K562 (cell line): ENCODE results near the gene MBOAT2. TPM values are rescaled to one million over a fixed set of nuclear protein-coding genes. Genes with fewer than 3 reads are reported as not detected.

ENCODE experiments used
- ATAC-seq: fragments of 200-7000 bp; cut with Tn5 transposase; 3 replicates; pipeline ENCODE4 v1.9.1; 2020; ENCODE audit warnings: moderate library complexity
- BruUV-seq: library from RNA; stranded (reverse); fragments of 400-500 nt; replicated peaks from 2 replicates; lab custom pipeline; 2021; lab: Mats Ljungman, UMichigan
- CTCF ChIA-PET: fragments of 300-600 bp; formaldehyde crosslinking; extraction: SDS; loops from one replicate; lab custom pipeline; 2021; ENCODE audit warnings: low intra/inter-chr PET ratio; lab: Yijun Ruan, JAX
- POLR2A ChIA-PET: fragments of 300-600, 350-650 bp; sonication (Branson Sonifier 250); formaldehyde crosslinking; extraction: SDS; loops from one replicate; lab custom pipeline; 2021; ENCODE audit warnings: antibody characterized with exemption, inconsistent platforms; lab: Yijun Ruan, JAX
- DNase-seq, 4 experiments: peaks; one replicate each; pipeline versions ENCODE4 v3.0.0 to v3.0.0-alpha.2; 2011 to 2018; ENCODE audit warnings: low spot score in 3 of 4, mixed read lengths in 3 of 4; ENCODE audit errors: extremely low read depth in 1 of 4
- FAIRE-seq: peaks from 2 replicates; lab custom pipeline; 2011; peaks lifted over from hg19 to GRCh38; lab: Jason Lieb, UNC
- H2AFZ ChIP-seq: 2 replicates; pipeline ENCODE4 v1.6.0; 2011; ENCODE audit warnings: low read depth, low read length, control low read depth, inconsistent platforms
- H3K27ac ChIP-seq: fragments of 200-600 bp; 3 replicates; pipeline ENCODE4 v1.8.0; 2011; ENCODE audit warnings: low read depth, mild to moderate bottlenecking, control low read depth, inconsistent platforms, low read length, moderate library complexity, mixed read lengths; ENCODE audit errors: extremely low read depth
- H3K27me3 ChIP-seq, 2 experiments: fragments of 300-600 bp in 1 of 2; 2 replicates in 1 of 2; 3 replicates in 1 of 2; pipeline versions ENCODE4 v1.6.0 to v1.8.0; 2011; ENCODE audit warnings: inconsistent platforms in 2 of 2, low read length in 2 of 2, mild to moderate bottlenecking in 1 of 2, mixed read lengths in 1 of 2, moderate library complexity in 1 of 2; ENCODE audit not compliant: control insufficient read depth in 2 of 2, insufficient read depth in 2 of 2
- H3K36me3 ChIP-seq: fragments of 300-600 bp; 3 replicates; pipeline ENCODE4 v1.8.0; 2011; ENCODE audit warnings: mild to moderate bottlenecking, low read length, inconsistent platforms; ENCODE audit not compliant: control insufficient read depth, insufficient read depth
- H3K4me1 ChIP-seq, 2 experiments: fragments of 200-600 bp in 1 of 2; replicated peaks in 1 of 2; 2 replicates in 1 of 2; 3 replicates in 1 of 2; pipeline versions ENCODE4 v1.5.1 to v1.8.0; 2011; ENCODE audit warnings: inconsistent platforms in 2 of 2, low read length in 2 of 2, mild to moderate bottlenecking in 1 of 2, mixed read lengths in 1 of 2, moderate library complexity in 1 of 2; ENCODE audit not compliant: control insufficient read depth in 2 of 2, insufficient read depth in 2 of 2
- H3K4me2 ChIP-seq: 2 replicates; pipeline ENCODE4 v1.6.1; 2011; ENCODE audit warnings: low read length, control low read depth, inconsistent platforms, mixed read lengths; ENCODE audit not compliant: insufficient read depth
- H3K4me3 ChIP-seq: fragments of 200-600 bp; sonication (generic), shearing (Covaris generic); 2 replicates; pipeline ENCODE4 v1.5.1; 2016; ENCODE audit warnings: control low read depth, inconsistent platforms
- H3K79me2 ChIP-seq: fragments of 200-600 bp; 3 replicates; pipeline ENCODE4 v1.8.0; 2011; ENCODE audit warnings: low read length, inconsistent platforms; ENCODE audit not compliant: control insufficient read depth, insufficient read depth
- H3K9ac ChIP-seq, 2 experiments: 2 replicates each; pipeline versions ENCODE4 v1.6.0 to v1.6.1; 2011; ENCODE audit warnings: low read depth in 2 of 2, low read length in 2 of 2, control low read depth in 1 of 2, inconsistent platforms in 1 of 2, mild to moderate bottlenecking in 1 of 2, mixed read lengths in 1 of 2; ENCODE audit not compliant: insufficient read depth in 1 of 2
- H3K9me1 ChIP-seq: one replicate; pipeline ENCODE4 v1.6.0; 2011; ENCODE audit warnings: inconsistent platforms, mild to moderate bottlenecking, low read length, moderate library complexity; ENCODE audit not compliant: control insufficient read depth, insufficient read depth
- H3K9me3 ChIP-seq: replicated peaks from 2 replicates; pipeline ENCODE4 v1.5.1; 2011; ENCODE audit warnings: low read depth, low read length, inconsistent platforms; ENCODE audit not compliant: control insufficient read depth, insufficient read depth
- H4K20me1 ChIP-seq: replicated peaks from 2 replicates; pipeline ENCODE4 v1.6.1; 2011; ENCODE audit warnings: low read length, inconsistent platforms, mixed read lengths; ENCODE audit not compliant: control insufficient read depth, insufficient read depth
- CBFA2T3 ChIP-seq: fragments of 450-650 bp; IDR thresholded peaks from 2 replicates; pipeline ENCODE4 v1.6.1; 2017
- JUN ChIP-seq, 2 experiments: sonication (generic) in 1 of 2; formaldehyde crosslinking in 1 of 2; IDR thresholded peaks; 2 replicates each; pipeline versions ENCODE4 v1.6.1 to v1.8.0; 2012 to 2022; ENCODE audit warnings: borderline replicate concordance in 2 of 2, mild to moderate bottlenecking in 2 of 2, improper control_type of control experiment in 1 of 2, low read depth in 1 of 2, low read length in 1 of 2, missing genetic modification reagents in 1 of 2
- POLR2A ChIP-seq: fragments of 450-650 bp; conservative IDR thresholded peaks from 2 replicates; pipeline ENCODE4 v1.6.1; 2016
- RAD51 ChIP-seq: fragments of 450-650 bp; IDR thresholded peaks from 2 replicates; pipeline ENCODE4 v1.7.1; 2016; ENCODE audit warnings: low read depth, mild to moderate bottlenecking, borderline replicate concordance
- RBM15 ChIP-seq: fragments of 200-400 bp; formaldehyde crosslinking; IDR thresholded peaks from 2 replicates; pipeline ENCODE4 v1.6.1; 2018; ENCODE audit warnings: mild to moderate bottlenecking, low read length, moderate library complexity; ENCODE audit not compliant: insufficient read depth
- SIN3A ChIP-seq, 2 experiments: fragments of 150-350 bp in 1 of 2; IDR thresholded peaks; 2 replicates each; pipeline ENCODE4 v1.6.1; 2011 to 2016; ENCODE audit warnings: borderline replicate concordance in 2 of 2, low read depth in 2 of 2, low read length in 2 of 2, mild to moderate bottlenecking in 2 of 2, moderate library complexity in 2 of 2; ENCODE audit not compliant: control insufficient read depth in 1 of 2
- SRSF3 ChIP-seq: fragments of 200-400 bp; formaldehyde crosslinking; IDR thresholded peaks from 2 replicates; pipeline ENCODE4 v1.6.1; 2016; ENCODE audit warnings: mild to moderate bottlenecking, low read length, moderate library complexity; ENCODE audit not compliant: insufficient read depth
- XRCC3 ChIP-seq: fragments of 450-650 bp; IDR thresholded peaks from 2 replicates; pipeline ENCODE4 v1.6.1; 2017; ENCODE audit warnings: mild to moderate bottlenecking, moderate library complexity
- WGBS: fragments of 100-300 bp; shearing (Covaris generic); methylation state at CpG from one replicate; pipeline ENCODE4 v1.1.6; 2016; ENCODE audit warnings: low coverage, mixed read lengths; ENCODE audit not compliant: insufficient coverage; ENCODE audit errors: missing lambda C conversion rate; 5-methylcytosine and 5-hydroxymethylcytosine counted together
- in situ Hi-C: fragments of 300-500 bp; cut with MboI; formaldehyde crosslinking; loops from 4 replicates; pipeline ENCODE4 v1.15.0; 2018; ENCODE audit warnings: inconsistent platforms, mixed read lengths
- intact Hi-C: fragments of 100-400 bp; cut with micrococcal nuclease; formaldehyde crosslinking; loops from 2 replicates; pipeline ENCODE4 v1.14.2; 2022
- polyA plus RNA-seq, 8 experiments: library from polyadenylated mRNA; depleted of rRNA in 4 of 8; stranded (reverse) in 5 of 8; unstranded in 3 of 8; fragments of >200 nt; fragmentation: Nextera tagmentation in 2 of 8; fragmentation: Illumina TruSeq in 1 of 8; extraction: Ambion mirVana in 2 of 8; extraction: Trizol in 1 of 8; gene quantifications; 2 replicates each; pipeline versions ENCODE4 v1.2.1 to v1.2.3, GENCODE V29; 2011 to 2014; ENCODE audit warnings: inconsistent platforms in 1 of 8, missing spikeins in 1 of 8
- total RNA-seq, 7 experiments: library from RNA; depleted of rRNA in 6 of 7; stranded (reverse); fragments of >200 nt in 6 of 7; fragmentation: Illumina TruSeq in 2 of 7; extraction: Trizol in 2 of 7; gene quantifications; 2 replicates each; pipeline versions ENCODE4 v1.2.1 to v1.2.3, GENCODE V29; 2011 to 2021; ENCODE audit warnings: low replicate concordance in 1 of 7
- TF ChIP-seq, protein P1 (sequence below), 2 experiments: IDR thresholded peaks in 1 of 2; conservative IDR thresholded peaks in 1 of 2; 2 replicates each; pipeline ENCODE4 v1.6.1; 2016; ENCODE audit warnings: low read depth in 2 of 2, mild to moderate bottlenecking in 1 of 2, missing compliant biosample characterization in 1 of 2, missing genetic modification characterization in 1 of 2, moderate library complexity in 1 of 2
- TF ChIP-seq, protein P2 (sequence below): fragments of 450-650 bp; IDR thresholded peaks from 2 replicates; pipeline ENCODE4 v1.6.1; 2016
- TF ChIP-seq, protein P3 (sequence below): fragments of 250-450 bp; sonication (Bioruptor Pico); IDR thresholded peaks from 2 replicates; pipeline ENCODE4 v1.5.0; 2021

Gene MBOAT2
- total and polyA plus RNA-seq, 9 of the 15 experiments (the other 6 are each of a cell fraction or from before 2014, with no cell fraction given), result 8.4 to 122 (median 27.6) TPM

DNA sequence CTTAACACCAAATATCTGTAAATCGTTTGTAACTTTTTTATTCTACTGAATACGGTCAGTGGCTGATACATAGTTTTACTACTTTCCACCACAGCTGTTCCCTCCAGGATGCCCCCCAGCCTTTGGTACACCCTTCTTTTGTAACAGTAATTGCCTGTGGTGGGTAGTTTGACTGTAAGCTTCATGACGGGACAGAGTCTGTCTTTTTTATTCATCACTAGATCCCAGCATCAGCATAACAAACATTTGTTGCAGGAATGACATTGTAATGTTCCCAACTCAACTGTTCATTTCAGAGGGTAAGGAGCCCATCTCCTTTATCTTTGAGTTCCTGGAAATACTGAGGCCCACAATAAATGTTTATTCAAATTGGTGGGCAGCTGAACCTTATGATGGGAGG is 67.5 kb downstream of the MBOAT2 start:
- H3K9me1 ChIP-seq, result no peaks in the 10 kb centered on the region
- no peaks in the 10 kb centered on the region for H3K27me3 ChIP-seq
- WGBS, result 67% methylated on average over 3 of the region's 3 CpGs
- DNase-seq, result no peak
- intact Hi-C loops, result no loop called here
- POLR2A ChIA-PET, result interaction anchor here (1.6 to 1.7 kb wide), 2 partner anchors 10 to 13 kb away, joined by 4 to 9 read pairs; no protein-coding TSS in a partner anchor
- CTCF ChIA-PET, result no interaction called here
- no TSS peak for BruUV-seq
- H3K4me1 ChIP-seq, result peaks cover 4 to 8% of the 10 kb centered on the region in 2 experiments; a peak in 2 of 5 replicates
- in situ Hi-C loops, result no loop called here
- no peak overlapping the region for H2AFZ ChIP-seq
- H3K4me3 ChIP-seq, result no peak overlapping the region
- peaks cover 58% of the 10 kb centered on the region for H3K36me3 ChIP-seq
- no peak for FAIRE-seq
- no peak for ATAC-seq
- no peak overlapping the region for H3K27ac ChIP-seq
- no peaks in the 10 kb centered on the region for H3K9me3 ChIP-seq
- no peaks in the 10 kb centered on the region for H3K79me2 ChIP-seq
- H3K4me2 ChIP-seq, result no peak overlapping the region
- H3K9ac ChIP-seq, result no peak overlapping the region
- no peaks in the 10 kb centered on the region for H4K20me1 ChIP-seq
- TF ChIP-seq XRCC3, result no peak
- no peak for TF ChIP-seq POLR2A
- TF ChIP-seq JUN (IDR thresholded peaks at IDR 0.05; ENCODE audit: borderline replicate concordance, low read depth, low read length), result no peak
- no peak for TF ChIP-seq JUN (CRISPR knock-in tag; IDR thresholded peaks at IDR 0.05; ENCODE audit: borderline replicate concordance)

DNA sequence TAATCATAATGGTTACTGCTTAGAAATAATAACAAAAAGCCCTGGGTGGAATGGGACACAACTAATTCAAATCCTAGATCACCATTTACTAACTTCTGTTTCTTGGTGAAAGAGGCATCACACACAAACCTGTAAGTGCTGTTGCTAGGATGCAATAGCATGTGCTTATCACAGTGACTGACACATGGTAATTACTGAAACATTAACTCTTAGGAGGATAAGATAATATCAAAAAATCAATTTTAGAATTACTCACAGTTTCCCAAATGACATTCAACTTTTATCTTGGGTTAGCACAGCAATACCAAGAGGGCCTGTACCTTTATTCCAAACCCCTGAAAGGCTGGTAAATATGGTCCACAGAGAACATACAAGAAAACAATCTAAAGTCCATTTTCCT is 69.1 kb downstream of the MBOAT2 start:
- Histone ChIP-seq H3K27me3 (no peaks in the 10 kb centered on the region), H3K9me3 (no peaks in the 10 kb centered on the region), H4K20me1 (no peaks in the 10 kb centered on the region), H3K27ac (no peak overlapping the region), H3K4me2 (no peak overlapping the region), H3K36me3 (peaks cover 46% of the 10 kb centered on the region), H3K4me1 (peaks cover 4 to 8% of the 10 kb centered on the region in 2 experiments; a peak in 2 of 5 replicates), H3K79me2 (no peaks in the 10 kb centered on the region; the same call in 2 of the 3 replicates), H3K9me1 (no peaks in the 10 kb centered on the region), H3K9ac (no peak overlapping the region), H2AFZ (no peak overlapping the region), H3K4me3 (no peak overlapping the region)
- no TSS peak for BruUV-seq
- FAIRE-seq (peak; percentile 54), ATAC-seq (peak; percentile 43; the same call in 2 of the 3 replicates), DNase-seq (peak in 1 of 4 experiments; percentile 28)
- in situ Hi-C loops, result no loop called here
- intact Hi-C loops, result no loop called here
- ChIA-PET CTCF (no interaction called here), POLR2A (no interaction called here)
- TF ChIP-seq RBM15, result no peak
- TF ChIP-seq, protein P1, sequence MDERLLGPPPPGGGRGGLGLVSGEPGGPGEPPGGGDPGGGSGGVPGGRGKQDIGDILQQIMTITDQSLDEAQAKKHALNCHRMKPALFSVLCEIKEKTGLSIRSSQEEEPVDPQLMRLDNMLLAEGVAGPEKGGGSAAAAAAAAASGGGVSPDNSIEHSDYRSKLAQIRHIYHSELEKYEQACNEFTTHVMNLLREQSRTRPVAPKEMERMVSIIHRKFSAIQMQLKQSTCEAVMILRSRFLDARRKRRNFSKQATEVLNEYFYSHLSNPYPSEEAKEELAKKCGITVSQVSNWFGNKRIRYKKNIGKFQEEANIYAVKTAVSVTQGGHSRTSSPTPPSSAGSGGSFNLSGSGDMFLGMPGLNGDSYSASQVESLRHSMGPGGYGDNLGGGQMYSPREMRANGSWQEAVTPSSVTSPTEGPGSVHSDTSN (CRISPR knock-in tag; IDR thresholded peaks at IDR 0.05; ENCODE audit: low read depth), result peak; percentile 49; the same call in 1 of the 2 replicates
- TF ChIP-seq, protein P1 (tag; conservative IDR thresholded peaks at IDR 0.05; ENCODE audit: low read depth), result peak; percentile 80
- TF ChIP-seq, protein P2, sequence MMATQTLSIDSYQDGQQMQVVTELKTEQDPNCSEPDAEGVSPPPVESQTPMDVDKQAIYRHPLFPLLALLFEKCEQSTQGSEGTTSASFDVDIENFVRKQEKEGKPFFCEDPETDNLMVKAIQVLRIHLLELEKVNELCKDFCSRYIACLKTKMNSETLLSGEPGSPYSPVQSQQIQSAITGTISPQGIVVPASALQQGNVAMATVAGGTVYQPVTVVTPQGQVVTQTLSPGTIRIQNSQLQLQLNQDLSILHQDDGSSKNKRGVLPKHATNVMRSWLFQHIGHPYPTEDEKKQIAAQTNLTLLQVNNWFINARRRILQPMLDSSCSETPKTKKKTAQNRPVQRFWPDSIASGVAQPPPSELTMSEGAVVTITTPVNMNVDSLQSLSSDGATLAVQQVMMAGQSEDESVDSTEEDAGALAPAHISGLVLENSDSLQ, result peak; percentile 97
- TF ChIP-seq CBFA2T3, result peak; percentile 54
- no peak for TF ChIP-seq RAD51
- TF ChIP-seq SIN3A (IDR thresholded peaks at IDR 0.05; ENCODE audit: borderline replicate concordance in 2 of 2, control insufficient read depth in 1 of 2, low read depth in 2 of 2, low read length in 2 of 2), result no peak
- TF ChIP-seq, protein P3, sequence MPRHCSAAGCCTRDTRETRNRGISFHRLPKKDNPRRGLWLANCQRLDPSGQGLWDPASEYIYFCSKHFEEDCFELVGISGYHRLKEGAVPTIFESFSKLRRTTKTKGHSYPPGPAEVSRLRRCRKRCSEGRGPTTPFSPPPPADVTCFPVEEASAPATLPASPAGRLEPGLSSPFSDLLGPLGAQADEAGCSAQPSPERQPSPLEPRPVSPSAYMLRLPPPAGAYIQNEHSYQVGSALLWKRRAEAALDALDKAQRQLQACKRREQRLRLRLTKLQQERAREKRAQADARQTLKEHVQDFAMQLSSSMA, result no peak
- no peak for TF ChIP-seq SRSF3
